GM12801 (cell line): ENCODE results near the gene CTLA4.

Experiments
- CTCF ChIP-seq: IDR thresholded peaks from one replicate; pipeline ENCODE4 v1.5.1; 2011; ENCODE audit warnings: control low read depth; ENCODE audit not compliant: insufficient read length; ENCODE audit errors: extremely low read depth

The CTLA4 gene

GRCh38 chr2:203824603-203825002 is 43.0 kb upstream of the CTLA4 start:
- no peak for TF ChIP-seq CTCF

- TF ChIP-seq CTCF, result no peak
These were observed 40.9 kb upstream of the CTLA4 start for GRCh38 chr2:203826704-203827103.

- TF ChIP-seq CTCF, result no peak
These were observed 37.1 kb upstream of the CTLA4 start for GRCh38 chr2:203830304-203831055.

GRCh38 chr2:203835420-203835819 is 32.2 kb upstream of the CTLA4 start:
- TF ChIP-seq CTCF, result no peak

- TF ChIP-seq CTCF, result no peak
These were observed 31.4 kb upstream of the CTLA4 start for GRCh38 chr2:203835892-203836800.

GRCh38 chr2:203840655-203841205 is 26.8 kb upstream of the CTLA4 start:
- no peak for TF ChIP-seq CTCF

GRCh38 chr2:203841654-203842053 is 25.9 kb upstream of the CTLA4 start:
- TF ChIP-seq CTCF, result no peak
